GM12872 (cell line): ENCODE data around the gene NECTIN4.

Experiments used
- TF ChIP-seq, protein P1 (sequence below): IDR thresholded peaks from 3 replicates; pipeline ENCODE4 v1.5.1; 2011; ENCODE audit warnings: low read depth, mild to moderate bottlenecking, low read length, moderate library complexity; ENCODE audit not compliant: insufficient read depth

The NECTIN4 gene

DNA sequence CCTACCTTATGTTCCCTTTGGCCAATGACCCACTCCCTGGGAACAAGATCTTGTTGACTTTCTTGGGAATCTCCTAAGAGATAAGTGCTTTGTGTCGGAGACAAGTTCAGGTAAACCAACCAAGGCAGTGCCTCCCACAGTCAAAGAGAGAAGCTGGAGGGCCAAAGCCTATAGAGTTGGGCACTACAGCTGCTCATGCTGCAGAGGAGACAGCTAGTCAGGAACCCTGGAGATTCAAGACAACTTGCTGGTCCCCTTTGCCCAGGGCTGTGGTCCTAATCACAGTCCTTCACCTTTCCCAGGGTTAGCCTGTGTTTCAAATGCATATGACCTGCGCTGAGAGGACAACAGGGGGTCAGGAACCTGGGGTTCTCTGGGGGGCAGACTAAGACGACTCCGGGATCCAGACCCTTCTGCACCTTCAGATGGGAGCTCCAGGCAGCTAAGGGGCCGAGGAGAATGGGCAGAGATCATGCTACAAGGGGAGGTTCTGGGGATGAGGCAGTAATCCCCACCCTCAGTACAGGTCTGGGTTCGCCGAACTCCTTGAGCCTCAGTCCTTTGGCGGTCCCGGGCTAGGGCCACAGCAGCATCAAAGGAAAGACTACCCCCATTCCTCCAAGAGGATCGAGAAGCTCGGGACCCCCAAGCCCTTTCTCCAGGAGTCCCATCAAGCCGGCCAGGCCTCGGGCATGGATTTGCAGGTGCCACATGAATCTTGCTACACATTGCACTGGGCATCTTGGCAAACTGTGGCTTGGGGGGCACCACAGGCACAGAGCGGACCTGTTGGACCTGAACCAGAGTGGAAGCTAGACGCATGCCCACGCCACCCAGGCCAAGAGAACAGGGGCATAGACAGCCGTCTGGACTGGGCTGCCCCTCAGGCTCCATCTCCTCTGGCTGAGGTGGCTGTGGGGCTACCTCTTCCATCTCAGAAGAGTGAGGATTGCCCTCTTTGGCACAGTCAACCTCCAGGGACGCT lies 41.6 kb downstream of the NECTIN4 start:
- TF ChIP-seq, protein P1, sequence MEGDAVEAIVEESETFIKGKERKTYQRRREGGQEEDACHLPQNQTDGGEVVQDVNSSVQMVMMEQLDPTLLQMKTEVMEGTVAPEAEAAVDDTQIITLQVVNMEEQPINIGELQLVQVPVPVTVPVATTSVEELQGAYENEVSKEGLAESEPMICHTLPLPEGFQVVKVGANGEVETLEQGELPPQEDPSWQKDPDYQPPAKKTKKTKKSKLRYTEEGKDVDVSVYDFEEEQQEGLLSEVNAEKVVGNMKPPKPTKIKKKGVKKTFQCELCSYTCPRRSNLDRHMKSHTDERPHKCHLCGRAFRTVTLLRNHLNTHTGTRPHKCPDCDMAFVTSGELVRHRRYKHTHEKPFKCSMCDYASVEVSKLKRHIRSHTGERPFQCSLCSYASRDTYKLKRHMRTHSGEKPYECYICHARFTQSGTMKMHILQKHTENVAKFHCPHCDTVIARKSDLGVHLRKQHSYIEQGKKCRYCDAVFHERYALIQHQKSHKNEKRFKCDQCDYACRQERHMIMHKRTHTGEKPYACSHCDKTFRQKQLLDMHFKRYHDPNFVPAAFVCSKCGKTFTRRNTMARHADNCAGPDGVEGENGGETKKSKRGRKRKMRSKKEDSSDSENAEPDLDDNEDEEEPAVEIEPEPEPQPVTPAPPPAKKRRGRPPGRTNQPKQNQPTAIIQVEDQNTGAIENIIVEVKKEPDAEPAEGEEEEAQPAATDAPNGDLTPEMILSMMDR, result no peak

DNA sequence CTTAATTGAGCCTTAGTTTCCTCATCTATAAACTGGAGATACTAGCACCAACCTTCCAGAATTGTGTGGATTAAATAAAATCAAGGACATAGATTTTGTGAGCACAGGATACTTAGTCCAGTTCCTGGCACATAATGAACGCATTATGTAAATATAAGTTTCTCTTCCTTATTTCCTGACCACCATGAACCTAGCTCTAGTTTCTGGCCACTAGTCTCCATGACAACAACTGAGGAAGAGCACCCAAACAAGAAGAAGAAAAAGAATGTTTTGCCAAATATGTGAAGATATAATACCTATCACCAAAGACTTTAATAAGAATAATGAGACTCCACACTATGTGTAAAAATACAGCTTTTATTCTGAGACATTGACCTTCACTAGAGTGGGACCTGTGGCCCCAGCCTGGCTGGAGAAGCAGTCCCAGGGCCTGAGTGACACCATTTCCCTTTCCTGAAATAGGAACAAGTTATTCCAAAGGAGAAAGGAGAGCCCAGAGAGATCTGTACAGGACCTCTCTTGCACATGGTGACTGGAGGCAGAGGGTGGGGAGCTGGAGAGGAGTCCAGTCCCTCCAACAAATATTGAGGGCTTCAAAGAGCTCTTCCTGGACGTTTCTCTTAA lies 42.6 kb downstream of the NECTIN4 start:
- TF ChIP-seq, protein P1, result no peak

DNA sequence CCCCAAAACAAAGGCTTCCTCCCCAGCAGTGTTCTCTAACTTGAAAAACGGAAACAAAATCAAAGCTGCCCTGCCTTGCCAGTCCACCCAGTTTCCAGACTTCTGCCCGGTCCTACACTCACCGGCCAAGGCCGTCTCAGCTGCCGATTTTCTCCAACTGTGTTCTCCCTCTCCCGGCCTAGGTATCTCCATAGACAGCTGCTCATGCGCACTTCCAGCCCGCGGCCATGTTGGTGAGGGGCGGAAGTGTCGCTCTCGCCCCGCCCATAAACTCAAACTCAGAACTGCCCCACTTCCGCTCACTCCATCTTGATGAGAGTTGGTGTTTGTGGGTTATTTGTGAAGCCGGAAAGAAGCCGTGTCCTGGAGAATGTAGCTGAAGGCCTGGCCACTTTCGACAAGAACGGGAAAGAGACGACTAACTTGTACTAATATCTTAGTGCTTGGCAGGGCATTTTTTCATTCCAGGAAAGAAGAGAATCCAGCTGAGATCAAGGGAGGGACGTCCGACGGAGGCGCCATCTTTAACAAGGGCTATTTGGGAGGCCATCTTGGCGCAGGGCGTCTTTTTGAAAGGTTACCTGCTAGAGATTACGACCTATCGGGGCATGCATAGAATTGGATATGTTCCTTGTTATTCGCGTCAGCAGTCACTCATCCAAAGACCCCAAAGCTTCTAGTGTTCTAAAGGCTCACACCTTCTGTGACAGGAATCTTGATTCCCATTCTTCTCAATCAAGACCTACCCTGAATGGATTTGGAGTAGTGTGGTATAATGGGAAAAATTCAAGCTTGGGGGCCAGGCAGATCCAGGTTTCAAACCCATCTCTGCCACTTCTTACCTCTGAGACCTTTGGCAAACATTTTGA lies 43.4 kb downstream of the NECTIN4 start, which contains the start of gene USF1:
TSS of gene USF1 (minus strand) at position 242 of the 869 bp plus-strand sequence. CDS start 2,702 bp downstream, outside the sequence.
- TF ChIP-seq, protein P1, result no peak

DNA sequence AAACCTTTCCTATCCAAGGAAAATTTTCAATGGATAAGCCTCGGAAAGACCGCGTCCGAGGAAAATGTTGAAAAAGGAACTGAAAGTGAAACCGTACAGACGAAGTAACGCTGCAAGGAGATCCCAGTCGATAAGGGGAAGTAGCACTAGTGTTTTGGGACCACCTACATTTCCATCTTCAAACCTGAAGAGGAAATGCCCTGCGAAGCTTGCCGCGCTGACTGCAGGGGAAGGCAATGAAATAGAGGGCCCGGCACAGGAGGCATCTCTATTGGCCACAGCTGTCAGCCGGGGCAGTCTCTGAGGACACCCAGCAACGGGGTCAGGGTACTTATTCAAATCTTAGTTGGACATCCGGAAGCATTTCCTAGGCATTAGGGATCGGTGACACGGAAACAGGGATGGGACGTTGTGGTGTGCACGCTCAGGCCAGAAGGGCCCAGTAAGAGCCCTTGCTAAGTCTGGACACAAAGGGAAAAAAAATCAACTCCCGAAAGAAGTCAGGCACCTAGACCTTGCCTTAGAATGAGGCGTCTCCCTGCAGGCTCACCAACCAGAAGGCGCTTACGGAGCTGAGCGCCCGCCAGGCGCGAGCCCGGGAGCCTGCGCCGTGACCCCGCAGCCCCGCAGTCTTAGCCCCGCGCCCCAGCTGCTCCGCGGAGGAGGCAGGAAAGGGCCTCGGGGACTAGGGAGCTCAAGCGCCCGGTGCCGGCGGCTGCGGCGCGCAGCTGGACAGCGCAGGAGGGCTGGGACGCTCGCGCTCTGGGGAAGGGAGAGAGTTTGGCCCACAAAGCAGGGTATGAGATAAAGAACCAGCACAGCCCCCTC lies 44.2 kb downstream of the NECTIN4 start:
- TF ChIP-seq, protein P1, result no peak

DNA sequence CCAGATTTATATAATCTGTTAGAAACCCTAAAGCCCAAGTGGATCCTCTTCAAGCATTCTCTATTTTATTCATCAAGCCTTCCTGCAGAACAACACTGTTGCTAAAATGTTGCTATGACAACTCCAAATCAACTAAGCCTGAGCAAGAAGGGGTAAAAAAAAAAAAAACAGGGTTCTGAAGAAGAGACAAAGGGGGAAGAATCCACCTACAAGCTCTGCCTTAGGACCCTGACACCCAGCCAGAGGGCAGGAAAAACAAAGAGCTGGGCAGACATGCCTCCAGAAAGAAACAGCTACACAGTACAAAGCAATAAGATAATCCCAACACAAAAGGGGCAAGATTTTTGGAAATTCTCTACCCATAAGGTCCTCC lies 44.8 kb downstream of the NECTIN4 start:
- TF ChIP-seq, protein P1, result no peak

DNA sequence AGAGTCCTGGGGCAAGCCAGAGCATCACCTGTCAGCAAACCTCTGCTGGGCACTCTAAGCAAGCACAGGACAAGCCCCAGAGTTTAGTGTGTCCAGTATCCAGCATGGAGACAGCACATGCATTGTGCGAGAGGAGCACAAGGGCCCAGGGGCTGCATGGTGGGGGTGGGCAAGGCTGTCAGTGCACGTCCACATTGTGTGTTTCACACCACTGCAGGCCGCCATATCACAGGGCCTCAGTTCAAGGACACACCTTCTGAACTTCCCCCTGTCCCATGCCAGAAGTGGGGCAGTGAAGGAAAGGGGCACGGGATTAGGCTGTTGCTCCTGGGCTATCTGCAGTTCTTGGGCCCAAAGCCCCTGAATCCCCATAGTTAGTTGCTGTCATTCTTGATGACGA lies 49.8 kb downstream of the NECTIN4 start:
- TF ChIP-seq, protein P1, result no peak
